NB4 (cell line): Measurements from ENCODE around the gene PRRT1.

ENCODE experiments used
- POLR2A ChIP-seq: IDR thresholded peaks from 2 replicates; pipeline ENCODE4 v1.6.1; 2011; ENCODE audit warnings: mild to moderate bottlenecking; ENCODE audit not compliant: insufficient read length; ENCODE audit errors: extremely low read depth
- TF ChIP-seq, protein P1 (sequence below): IDR thresholded peaks from one replicate; pipeline ENCODE4 v1.5.1; 2012; ENCODE audit warnings: low read depth, low read length

DNA sequence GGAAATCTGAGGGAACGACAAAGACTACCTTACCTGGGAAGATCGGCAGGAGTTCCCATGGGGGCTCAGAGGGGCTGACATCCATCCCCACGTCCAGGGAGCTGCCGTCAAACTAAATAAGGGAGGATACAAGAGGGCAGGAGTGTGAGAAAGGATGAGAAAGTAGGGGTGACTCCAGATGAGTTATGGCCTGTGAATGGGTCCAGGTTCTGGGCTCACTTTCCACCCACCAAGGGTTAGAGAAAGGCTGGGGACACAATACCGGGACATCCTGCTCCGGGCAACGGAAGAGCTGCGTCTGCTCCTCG is 24.4 kb downstream of the PRRT1 start:
- TF ChIP-seq POLR2A: no peak
- TF ChIP-seq, protein P1, sequence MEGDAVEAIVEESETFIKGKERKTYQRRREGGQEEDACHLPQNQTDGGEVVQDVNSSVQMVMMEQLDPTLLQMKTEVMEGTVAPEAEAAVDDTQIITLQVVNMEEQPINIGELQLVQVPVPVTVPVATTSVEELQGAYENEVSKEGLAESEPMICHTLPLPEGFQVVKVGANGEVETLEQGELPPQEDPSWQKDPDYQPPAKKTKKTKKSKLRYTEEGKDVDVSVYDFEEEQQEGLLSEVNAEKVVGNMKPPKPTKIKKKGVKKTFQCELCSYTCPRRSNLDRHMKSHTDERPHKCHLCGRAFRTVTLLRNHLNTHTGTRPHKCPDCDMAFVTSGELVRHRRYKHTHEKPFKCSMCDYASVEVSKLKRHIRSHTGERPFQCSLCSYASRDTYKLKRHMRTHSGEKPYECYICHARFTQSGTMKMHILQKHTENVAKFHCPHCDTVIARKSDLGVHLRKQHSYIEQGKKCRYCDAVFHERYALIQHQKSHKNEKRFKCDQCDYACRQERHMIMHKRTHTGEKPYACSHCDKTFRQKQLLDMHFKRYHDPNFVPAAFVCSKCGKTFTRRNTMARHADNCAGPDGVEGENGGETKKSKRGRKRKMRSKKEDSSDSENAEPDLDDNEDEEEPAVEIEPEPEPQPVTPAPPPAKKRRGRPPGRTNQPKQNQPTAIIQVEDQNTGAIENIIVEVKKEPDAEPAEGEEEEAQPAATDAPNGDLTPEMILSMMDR: no peak
